Measurements from ENCODE around the gene DYNC1I2. TPM values are rescaled to one million over a fixed set of nuclear protein-coding genes. Genes with fewer than 3 reads are reported as not detected.

The DYNC1I2 gene
- total RNA-seq, 1 experiment from 2014 or later, result 39.4 TPM

DNA sequence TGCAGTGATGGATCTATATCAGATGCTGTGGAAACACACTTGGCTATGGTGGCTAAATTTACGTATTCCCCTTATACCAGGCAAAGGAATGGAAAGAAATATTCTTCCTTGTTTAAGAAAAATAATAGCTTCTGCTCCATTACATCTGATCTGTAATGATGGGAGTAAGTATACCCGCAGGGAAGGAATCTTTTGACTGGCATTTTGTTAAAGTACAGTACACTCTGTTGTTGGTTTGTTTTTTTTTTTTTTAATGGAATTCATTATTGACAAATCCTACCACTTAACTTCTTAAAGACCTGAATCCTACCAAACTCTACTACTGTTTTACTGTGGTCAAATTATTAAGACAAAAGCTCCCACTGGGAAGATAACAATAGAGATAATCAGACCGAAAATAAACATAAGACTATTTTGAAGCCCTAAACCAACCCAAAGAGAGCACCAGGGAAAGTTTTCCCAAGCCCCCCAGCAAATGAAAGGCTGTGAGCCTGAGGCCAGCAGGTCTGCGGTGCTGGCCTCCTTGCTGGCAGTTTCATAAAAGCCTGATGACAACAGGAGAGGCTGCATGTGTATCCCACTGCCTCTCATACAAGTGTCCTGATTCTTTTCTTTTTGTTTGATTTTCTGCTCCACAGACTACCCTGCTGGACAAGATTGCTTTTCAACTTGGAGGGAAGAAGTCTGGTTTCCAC, 105.8 kb downstream of the DYNC1I2 start:
- ChIA-PET RAD21 (ENCODE audit: low non-redundant PET in 1 of 2, low total read pairs in 2 of 2, uncharacterized antibody in 2 of 2, unreplicated experiment in 2 of 2) (no interaction called here), POLR2A (no interaction called here), CTCF (no interaction called here)
- no TSS peak for BruUV-seq (replicated peaks)
- intact Hi-C loops (cut with micrococcal nuclease), result no loop called here
- DNase-seq (ENCODE audit: low read depth, low spot score), result no peak
- no peaks in the 10 kb centered on the region for H3K9me2 ChIP-seq (ENCODE audit: insufficient read depth)
- no peaks in the 10 kb centered on the region for H3K79me2 ChIP-seq (ENCODE audit: insufficient read depth, low read length)
- no peak overlapping the region for H3K4me3 ChIP-seq (replicated peaks in 1 of 2; ENCODE audit: low read depth in 1 of 2, low read length in 2 of 2)
- no peak for TF ChIP-seq SP1 (IDR thresholded peaks at IDR 0.05; ENCODE audit: low read depth)
- no peak for TF ChIP-seq ZNF274 (IDR thresholded peaks at IDR 0.05; ENCODE audit: low read depth, low read length)
- TF ChIP-seq EGR1 (IDR thresholded peaks at IDR 0.05; ENCODE audit: low read depth), result no peak
- TF ChIP-seq, protein P1, sequence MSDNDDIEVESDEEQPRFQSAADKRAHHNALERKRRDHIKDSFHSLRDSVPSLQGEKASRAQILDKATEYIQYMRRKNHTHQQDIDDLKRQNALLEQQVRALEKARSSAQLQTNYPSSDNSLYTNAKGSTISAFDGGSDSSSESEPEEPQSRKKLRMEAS (IDR thresholded peaks at IDR 0.05), result no peak
- TF ChIP-seq POLR2A (IDR thresholded peaks at IDR 0.05; ENCODE audit: borderline replicate concordance, extremely low read depth, insufficient read depth, insufficient read length), result no peak
- no peak for ATAC-seq
- no peaks in the 10 kb centered on the region for H3K27me3 ChIP-seq (ENCODE audit: insufficient read depth, low read length)
- H3K4me1 ChIP-seq (ENCODE audit: control insufficient read depth in 1 of 2, insufficient read depth in 2 of 2, low read length in 2 of 2), result no peaks in the 10 kb centered on the region
- H3K36me3 ChIP-seq (ENCODE audit: control insufficient read depth in 1 of 2, insufficient read depth in 2 of 2, low read length in 2 of 2), result peaks cover 3 to 4% of the 10 kb centered on the region in 2 experiments; a peak in 2 of 4 replicates
- H4K20me1 ChIP-seq (ENCODE audit: insufficient read depth), result no peaks in the 10 kb centered on the region
- no peak overlapping the region for H3K9ac ChIP-seq (ENCODE audit: low read length)
- no peak overlapping the region for H3K4me2 ChIP-seq (ENCODE audit: low read length)
- no peak overlapping the region for H3K27ac ChIP-seq (ENCODE audit: low read depth, low read length)
- H3K9me3 ChIP-seq (ENCODE audit: control insufficient read depth in 1 of 2, insufficient read depth in 1 of 2, low read depth in 1 of 2, low read length in 2 of 2), result no peaks in the 10 kb centered on the region
- H2AFZ ChIP-seq (ENCODE audit: low read depth, low read length, poor library complexity, severe bottlenecking), result no peak overlapping the region

DNA sequence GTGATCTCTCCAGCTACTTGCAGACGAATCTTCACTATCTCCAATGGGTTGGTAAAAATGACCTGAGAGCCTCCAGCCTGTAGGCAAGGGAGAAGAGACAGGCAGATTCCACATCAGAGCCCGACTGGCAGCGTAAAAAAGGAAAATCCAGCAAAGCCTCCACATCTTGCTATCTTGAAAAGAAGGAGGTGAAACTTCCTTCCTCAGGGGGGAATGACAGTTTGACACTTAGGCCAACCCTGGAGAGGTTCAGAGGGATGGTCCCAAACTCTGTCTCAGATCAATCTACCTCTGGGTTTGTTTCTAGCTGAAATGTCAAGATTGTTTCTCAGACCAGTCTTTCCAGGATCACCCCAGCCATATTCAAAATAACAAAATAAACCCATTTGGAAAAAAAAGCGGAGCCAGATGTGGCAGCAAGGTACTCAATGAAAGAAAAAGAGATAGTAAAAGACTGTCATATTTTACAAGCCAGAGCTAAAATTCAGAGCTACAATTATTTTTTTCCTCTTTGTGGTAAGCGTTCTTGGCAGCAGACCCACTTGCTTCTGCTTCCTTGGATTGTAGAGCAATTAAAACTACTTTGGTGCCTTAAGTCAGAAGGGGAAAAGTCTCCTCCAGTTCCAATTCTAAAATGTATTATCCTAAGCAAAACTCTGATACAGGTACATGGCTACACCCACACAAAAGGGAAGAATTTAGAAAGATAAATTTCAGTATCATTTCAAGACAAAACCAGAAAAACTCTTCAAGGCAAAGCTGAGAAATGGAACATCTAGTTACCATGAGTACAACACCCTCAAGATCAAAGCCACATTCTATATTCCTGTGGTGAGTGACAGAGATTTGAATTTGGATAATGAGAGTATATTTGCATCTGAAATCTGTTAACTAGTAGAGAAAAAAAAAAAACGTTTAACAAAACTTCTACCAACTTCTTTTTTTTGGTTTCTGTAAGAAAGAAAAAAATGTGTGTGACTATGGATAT, 106.7 kb downstream of the DYNC1I2 start:
- Histone ChIP-seq H3K9me2 (ENCODE audit: insufficient read depth) (no peaks in the 10 kb centered on the region), H3K36me3 (ENCODE audit: control insufficient read depth in 1 of 2, insufficient read depth in 2 of 2, low read length in 2 of 2) (peaks cover 0 to 3% of the 10 kb centered on the region in 2 experiments; a peak in 1 of 4 replicates), H3K27me3 (ENCODE audit: insufficient read depth, low read length) (no peaks in the 10 kb centered on the region), H3K79me2 (ENCODE audit: insufficient read depth, low read length) (no peaks in the 10 kb centered on the region), H4K20me1 (ENCODE audit: insufficient read depth) (no peaks in the 10 kb centered on the region), H3K9me3 (ENCODE audit: control insufficient read depth in 1 of 2, insufficient read depth in 1 of 2, low read depth in 1 of 2, low read length in 2 of 2) (no peaks in the 10 kb centered on the region), H3K27ac (ENCODE audit: low read depth, low read length) (no peak overlapping the region), H3K4me1 (ENCODE audit: control insufficient read depth in 1 of 2, insufficient read depth in 2 of 2, low read length in 2 of 2) (peaks cover 0 to 9% of the 10 kb centered on the region in 2 experiments; a peak in 1 of 4 replicates), H3K4me3 (replicated peaks in 1 of 2; ENCODE audit: low read depth in 1 of 2, low read length in 2 of 2) (no peak overlapping the region), H2AFZ (ENCODE audit: low read depth, low read length, poor library complexity, severe bottlenecking) (no peak overlapping the region), H3K9ac (ENCODE audit: low read length) (no peak overlapping the region), H3K4me2 (ENCODE audit: low read length) (no peak overlapping the region)
- ATAC-seq, result no peak
- intact Hi-C loops (cut with micrococcal nuclease), result no loop called here
- DNase-seq (ENCODE audit: low read depth, low spot score), result no peak
- ChIA-PET POLR2A (no interaction called here), CTCF (no interaction called here), RAD21 (ENCODE audit: low non-redundant PET in 1 of 2, low total read pairs in 2 of 2, uncharacterized antibody in 2 of 2, unreplicated experiment in 2 of 2) (no interaction called here)
- BruUV-seq (replicated peaks), result no TSS peak
- no peak for TF ChIP-seq TCF7L2 (IDR thresholded peaks at IDR 0.05; ENCODE audit: borderline replicate concordance, extremely low read depth, insufficient read depth, insufficient read length)
- TF ChIP-seq SP1 (IDR thresholded peaks at IDR 0.05; ENCODE audit: low read depth), result no peak
- no peak for TF ChIP-seq FOSL1 (IDR thresholded peaks at IDR 0.05; ENCODE audit: low read depth)
- TF ChIP-seq SIN3A (IDR thresholded peaks at IDR 0.05; ENCODE audit: low read depth), result no peak
- TF ChIP-seq YY1 (IDR thresholded peaks at IDR 0.05; ENCODE audit: extremely low read depth, insufficient replicate concordance, low read depth, low read length), result no peak
- no peak for TF ChIP-seq EZH2 (IDR thresholded peaks at IDR 0.05)
- no peak for TF ChIP-seq ZFX (IDR thresholded peaks at IDR 0.05)
- no peak for TF ChIP-seq CBX3 (IDR thresholded peaks at IDR 0.05; ENCODE audit: low read depth)
- no peak for TF ChIP-seq ZNF274 (IDR thresholded peaks at IDR 0.05; ENCODE audit: low read depth, low read length)
- TF ChIP-seq, protein P2, sequence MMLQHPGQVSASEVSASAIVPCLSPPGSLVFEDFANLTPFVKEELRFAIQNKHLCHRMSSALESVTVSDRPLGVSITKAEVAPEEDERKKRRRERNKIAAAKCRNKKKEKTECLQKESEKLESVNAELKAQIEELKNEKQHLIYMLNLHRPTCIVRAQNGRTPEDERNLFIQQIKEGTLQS (IDR thresholded peaks at IDR 0.05), result no peak
- no peak for TF ChIP-seq RAD21 (IDR thresholded peaks at IDR 0.05; ENCODE audit: low read depth)
- TF ChIP-seq POLR2AphosphoS5 (IDR thresholded peaks at IDR 0.05; ENCODE audit: low read depth, low read length), result no peak
- TF ChIP-seq POLR2A (IDR thresholded peaks at IDR 0.05; ENCODE audit: borderline replicate concordance, extremely low read depth, insufficient read depth, insufficient read length), result no peak
- TF ChIP-seq JUND (IDR thresholded peaks at IDR 0.05), result no peak
- TF ChIP-seq CEBPB (IDR thresholded peaks at IDR 0.05; ENCODE audit: low read depth), result no peak
- TF ChIP-seq ELF1 (IDR thresholded peaks at IDR 0.05; ENCODE audit: borderline replicate concordance, low read depth), result no peak
- no peak for TF ChIP-seq EZH2phosphoT487 (IDR thresholded peaks at IDR 0.05; ENCODE audit: borderline replicate concordance)
- no peak for TF ChIP-seq SRF (IDR thresholded peaks at IDR 0.05; ENCODE audit: low read depth)
